ENCODE data around the gene CCDC137.
"Not testable (repeated sequence)": the region's sequence is repeated elsewhere in the genome, so short reads cannot be mapped to it uniquely, and the experiment has no call there.

CCDC137 gene

GRCh38 chr17:81666342-81667191, at the start of gene CCDC137, which contains the start of gene OXLD1:
TSS of gene CCDC137 (plus strand) at chr17:81666737. CDS start at chr17:81666767, 30 bp downstream.
TSS of gene OXLD1 (minus strand) at chr17:81666605. CDS start at chr17:81666577, 28 bp downstream.
- H3K4me3 ChIP-seq (ENCODE audit: low read length), result peak within 1 kb of the TSS; percentile 85
- no peak for TF ChIP-seq ZNF274 (IDR thresholded peaks at IDR 0.05; ENCODE audit: low read depth, low read length)

- TF ChIP-seq ZNF274 (IDR thresholded peaks at IDR 0.05; ENCODE audit: low read depth, low read length), result no peak
- no peak overlapping the region for H3K4me3 ChIP-seq (ENCODE audit: low read length)
These were observed 49.7 kb upstream of the CCDC137 start for GRCh38 chr17:81616877-81617276.

- not testable (repeated sequence) for H3K4me3 ChIP-seq (ENCODE audit: low read length)
These were observed 48.2 kb upstream of the CCDC137 start for GRCh38 chr17:81618307-81618706.

- no peak overlapping the region for H3K4me3 ChIP-seq (ENCODE audit: low read length)
- TF ChIP-seq ZNF274 (IDR thresholded peaks at IDR 0.05; ENCODE audit: low read depth, low read length), result no peak
These were observed 44.9 kb upstream of the CCDC137 start for GRCh38 chr17:81621494-81622130.

- no peak for TF ChIP-seq ZNF274 (IDR thresholded peaks at IDR 0.05; ENCODE audit: low read depth, low read length)
- no peak overlapping the region for H3K4me3 ChIP-seq (ENCODE audit: low read length)
These were observed 36.3 kb upstream of the CCDC137 start for GRCh38 chr17:81630274-81630673.

GRCh38 chr17:81631482-81631881, 35.1 kb upstream of the CCDC137 start:
- no peak for TF ChIP-seq ZNF274 (IDR thresholded peaks at IDR 0.05; ENCODE audit: low read depth, low read length)
- no peak overlapping the region for H3K4me3 ChIP-seq (ENCODE audit: low read length)

- no peak for TF ChIP-seq ZNF274 (IDR thresholded peaks at IDR 0.05; ENCODE audit: low read depth, low read length)
These were observed 31.1 kb upstream of the CCDC137 start for GRCh38 chr17:81635431-81635830.

GRCh38 chr17:81635973-81636504, 30.5 kb upstream of the CCDC137 start:
- no peak for TF ChIP-seq ZNF274 (IDR thresholded peaks at IDR 0.05; ENCODE audit: low read depth, low read length)
- H3K4me3 ChIP-seq (ENCODE audit: low read length), result peak overlapping the region; percentile 97

More at GRCh38 chr17:81635431-81635830, 31.1 kb upstream of the CCDC137 start:
- H3K4me3 ChIP-seq (ENCODE audit: low read length), result peak overlapping the region; percentile 97

- peak within 1 kb of the TSS; percentile 97 for H3K4me3 ChIP-seq (ENCODE audit: low read length)
- no peak for TF ChIP-seq ZNF274 (IDR thresholded peaks at IDR 0.05; ENCODE audit: low read depth, low read length)
These were observed 29.8 kb upstream of the CCDC137 start, which contains the start of the genes NPLOC4 and TSPAN10 for GRCh38 chr17:81636505-81637288. TSS of gene NPLOC4 (minus strand) at chr17:81637112. CDS start at chr17:81636930, 182 bp downstream. TSS of gene TSPAN10 (plus strand) at chr17:81637196. CDS start at chr17:81642413, 5,217 bp downstream.

- TF ChIP-seq ZNF274 (IDR thresholded peaks at IDR 0.05; ENCODE audit: low read depth, low read length), result no peak
- no peak overlapping the region for H3K4me3 ChIP-seq (ENCODE audit: low read length)
These were observed 27.9 kb upstream of the CCDC137 start for GRCh38 chr17:81638683-81639082.

GRCh38 chr17:81640011-81640410, 26.5 kb upstream of the CCDC137 start:
- H3K4me3 ChIP-seq (ENCODE audit: low read length), result no peak overlapping the region
- TF ChIP-seq ZNF274 (IDR thresholded peaks at IDR 0.05; ENCODE audit: low read depth, low read length), result no peak

GRCh38 chr17:81641825-81642489, 24.6 kb upstream of the CCDC137 start:
- no peak overlapping the region for H3K4me3 ChIP-seq (ENCODE audit: low read length)

GRCh38 chr17:81644496-81644895, 22.0 kb upstream of the CCDC137 start:
- TF ChIP-seq ZNF274 (IDR thresholded peaks at IDR 0.05; ENCODE audit: low read depth, low read length), result no peak

More at GRCh38 chr17:81641825-81642489, 24.6 kb upstream of the CCDC137 start:
- no peak for TF ChIP-seq ZNF274 (IDR thresholded peaks at IDR 0.05; ENCODE audit: low read depth, low read length)

More at GRCh38 chr17:81644496-81644895, 22.0 kb upstream of the CCDC137 start:
- H3K4me3 ChIP-seq (ENCODE audit: low read length), result no peak overlapping the region

Data from GM08714 (cell line).